ENCODE results near the gene MSN. TPM values are rescaled to one million over a fixed set of nuclear protein-coding genes. Genes with fewer than 3 reads are reported as not detected.

MSN gene
- total RNA-seq, 3 donors from 2014 or later (not counting 1 experiment from before 2014, with no cell fraction given): 866 to 1,028 (median 919) TPM

DNA sequence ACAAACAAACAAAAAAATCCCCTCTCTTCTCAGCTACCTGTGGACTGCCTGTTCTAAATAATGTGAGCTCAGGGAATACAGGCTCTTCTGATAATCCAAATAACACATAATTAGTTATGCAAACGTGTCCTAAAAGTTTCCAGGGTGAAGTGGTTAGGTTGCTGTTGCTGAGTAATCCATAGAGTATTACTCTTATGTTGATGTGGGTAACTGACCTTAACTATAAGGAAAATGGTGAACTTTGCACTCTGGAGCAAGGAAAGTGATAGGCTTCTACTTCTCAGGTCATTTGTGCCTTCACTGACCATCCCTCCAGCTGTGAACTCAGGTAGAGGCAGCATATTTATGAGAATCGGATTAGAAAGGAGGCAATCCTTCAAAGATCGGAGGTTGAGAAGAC is 19.9 kb downstream of the MSN start:
- Histone ChIP-seq H3K4me1 (ENCODE audit: control insufficient read depth, insufficient read depth, low read length) (peaks cover 88% of the 10 kb centered on the region), H3K4me3 (ENCODE audit: low read length) (no peak overlapping the region), H3K27me3 (ENCODE audit: control insufficient read depth, insufficient read depth, low read length) (no peaks in the 10 kb centered on the region), H3K27ac (ENCODE audit: low read length) (peak overlapping the region; percentile 43), H3K9me3 (ENCODE audit: control insufficient read depth, insufficient read depth, low read length) (no peaks in the 10 kb centered on the region), H3K36me3 (ENCODE audit: control insufficient read depth, insufficient read depth, low read length) (no peaks in the 10 kb centered on the region)
- DNase-seq (no peak), ATAC-seq (no peak)
- intact Hi-C loops (cut with micrococcal nuclease): no loop called here
- no peaks in the 10 kb centered on the region for H3K36me3 Mint-ChIP-seq
- WGBS (ENCODE audit: insufficient coverage): 80% methylated on average over 2 of the region's 3 CpGs
- H3K4me1 Mint-ChIP-seq: peaks cover 81 to 82% of the 10 kb centered on the region in 2 donors
- peak overlapping the region; percentile 86 for H3K4me3 Mint-ChIP-seq
- peak overlapping the region; percentile 86 to 98 for H3K27ac Mint-ChIP-seq
- H3K27me3 Mint-ChIP-seq (ENCODE audit: low read depth in 2 of 2): no peaks in the 10 kb centered on the region
- TF ChIP-seq, protein P1, sequence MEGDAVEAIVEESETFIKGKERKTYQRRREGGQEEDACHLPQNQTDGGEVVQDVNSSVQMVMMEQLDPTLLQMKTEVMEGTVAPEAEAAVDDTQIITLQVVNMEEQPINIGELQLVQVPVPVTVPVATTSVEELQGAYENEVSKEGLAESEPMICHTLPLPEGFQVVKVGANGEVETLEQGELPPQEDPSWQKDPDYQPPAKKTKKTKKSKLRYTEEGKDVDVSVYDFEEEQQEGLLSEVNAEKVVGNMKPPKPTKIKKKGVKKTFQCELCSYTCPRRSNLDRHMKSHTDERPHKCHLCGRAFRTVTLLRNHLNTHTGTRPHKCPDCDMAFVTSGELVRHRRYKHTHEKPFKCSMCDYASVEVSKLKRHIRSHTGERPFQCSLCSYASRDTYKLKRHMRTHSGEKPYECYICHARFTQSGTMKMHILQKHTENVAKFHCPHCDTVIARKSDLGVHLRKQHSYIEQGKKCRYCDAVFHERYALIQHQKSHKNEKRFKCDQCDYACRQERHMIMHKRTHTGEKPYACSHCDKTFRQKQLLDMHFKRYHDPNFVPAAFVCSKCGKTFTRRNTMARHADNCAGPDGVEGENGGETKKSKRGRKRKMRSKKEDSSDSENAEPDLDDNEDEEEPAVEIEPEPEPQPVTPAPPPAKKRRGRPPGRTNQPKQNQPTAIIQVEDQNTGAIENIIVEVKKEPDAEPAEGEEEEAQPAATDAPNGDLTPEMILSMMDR (IDR thresholded peaks at IDR 0.05): no peak
- no peaks in the 10 kb centered on the region for H3K9me3 Mint-ChIP-seq

DNA sequence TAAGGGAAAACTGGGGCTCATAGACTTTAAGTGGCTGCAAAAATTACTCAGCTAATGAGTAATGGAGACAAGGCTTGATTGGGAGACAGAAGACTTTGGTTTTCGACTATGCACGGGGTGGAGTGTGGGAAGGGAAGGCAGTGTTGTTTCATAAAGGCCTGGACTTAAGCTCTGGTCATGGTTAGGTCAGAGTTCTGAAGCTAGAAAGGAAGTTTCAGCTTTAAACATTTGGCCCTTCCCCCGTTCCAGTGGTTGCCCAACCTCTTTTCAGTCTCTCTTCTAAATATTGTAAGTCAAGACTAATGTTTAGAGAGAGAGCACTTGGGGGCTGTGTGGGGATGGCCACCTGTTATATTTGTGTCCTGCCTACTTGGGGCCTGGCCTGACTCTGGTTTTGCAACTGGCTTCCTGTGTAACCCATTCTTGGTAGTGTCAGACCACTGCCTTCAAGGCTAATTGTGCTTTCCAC is 21.0 kb downstream of the MSN start:
- 7% methylated on average over 2 of the region's 3 CpGs for WGBS (ENCODE audit: insufficient coverage)
- Mint-ChIP-seq H3K36me3 (no peaks in the 10 kb centered on the region), H3K27ac (peak overlapping the region; percentile 86 to 98), H3K4me3 (peak overlapping the region; percentile 78), H3K27me3 (ENCODE audit: low read depth in 2 of 2) (no peaks in the 10 kb centered on the region), H3K4me1 (peaks cover 80 to 84% of the 10 kb centered on the region in 2 donors), H3K9me3 (no peaks in the 10 kb centered on the region)
- peak overlapping the region; percentile 61 for H3K27ac ChIP-seq (ENCODE audit: low read length)
- ATAC-seq (peak; percentile 46 to 76 (median 48)), DNase-seq (no peak)
- no peaks in the 10 kb centered on the region for H3K36me3 ChIP-seq (ENCODE audit: control insufficient read depth, insufficient read depth, low read length)
- no peaks in the 10 kb centered on the region for H3K9me3 ChIP-seq (ENCODE audit: control insufficient read depth, insufficient read depth, low read length)
- H3K4me1 ChIP-seq (ENCODE audit: control insufficient read depth, insufficient read depth, low read length): peaks cover 86% of the 10 kb centered on the region
- intact Hi-C loops (cut with micrococcal nuclease): no loop called here
- TF ChIP-seq, protein P1 (IDR thresholded peaks at IDR 0.05): no peak
- no peak overlapping the region for H3K4me3 ChIP-seq (ENCODE audit: low read length)
- H3K27me3 ChIP-seq (ENCODE audit: control insufficient read depth, insufficient read depth, low read length): no peaks in the 10 kb centered on the region

DNA sequence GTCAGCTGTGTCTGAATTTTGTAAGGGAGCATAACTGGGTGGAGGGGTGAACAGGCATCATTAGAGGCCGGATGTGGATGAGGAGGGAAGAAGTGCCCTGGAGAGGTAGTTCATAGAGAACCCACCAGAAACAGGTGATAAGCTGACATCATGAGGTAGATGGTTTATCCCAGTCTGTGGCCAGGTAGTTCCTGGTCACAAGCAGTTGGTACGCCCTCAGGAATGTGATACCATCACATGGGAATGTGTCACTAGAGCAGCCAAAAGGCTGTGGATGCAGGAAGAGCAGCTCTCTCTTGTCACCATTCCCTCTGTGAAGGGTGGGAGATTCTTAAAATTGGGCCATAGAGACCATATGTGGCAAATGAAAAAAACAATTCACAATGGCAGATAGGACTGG is 21.9 kb downstream of the MSN start:
- H3K27me3 Mint-ChIP-seq (ENCODE audit: low read depth in 2 of 2): no peaks in the 10 kb centered on the region
- no peaks in the 10 kb centered on the region for H3K36me3 Mint-ChIP-seq
- DNase-seq (no peak), ATAC-seq (no peak)
- Histone ChIP-seq H3K9me3 (ENCODE audit: control insufficient read depth, insufficient read depth, low read length) (no peaks in the 10 kb centered on the region), H3K27ac (ENCODE audit: low read length) (peak overlapping the region; percentile 61), H3K27me3 (ENCODE audit: control insufficient read depth, insufficient read depth, low read length) (no peaks in the 10 kb centered on the region), H3K4me1 (ENCODE audit: control insufficient read depth, insufficient read depth, low read length) (peaks cover 88% of the 10 kb centered on the region), H3K36me3 (ENCODE audit: control insufficient read depth, insufficient read depth, low read length) (no peaks in the 10 kb centered on the region), H3K4me3 (ENCODE audit: low read length) (no peak overlapping the region)
- 82% methylated on average over 2 of the region's 2 CpGs for WGBS (ENCODE audit: insufficient coverage)
- TF ChIP-seq, protein P1 (IDR thresholded peaks at IDR 0.05): no peak
- intact Hi-C loops (cut with micrococcal nuclease): no loop called here
- H3K4me3 Mint-ChIP-seq: peak overlapping the region; percentile 78
- peaks cover 83 to 92% of the 10 kb centered on the region in 2 donors for H3K4me1 Mint-ChIP-seq
- H3K9me3 Mint-ChIP-seq: no peaks in the 10 kb centered on the region
- peak overlapping the region; percentile 86 to 98 for H3K27ac Mint-ChIP-seq
